ENCODE measurements around the gene GNB5. TPM values are rescaled to one million over a fixed set of nuclear protein-coding genes. Genes with fewer than 3 reads are reported as not detected.

GNB5 gene
- total RNA-seq, 4 donors from 2014 or later: 12.2 to 24.0 (median 17.2) TPM

DNA sequence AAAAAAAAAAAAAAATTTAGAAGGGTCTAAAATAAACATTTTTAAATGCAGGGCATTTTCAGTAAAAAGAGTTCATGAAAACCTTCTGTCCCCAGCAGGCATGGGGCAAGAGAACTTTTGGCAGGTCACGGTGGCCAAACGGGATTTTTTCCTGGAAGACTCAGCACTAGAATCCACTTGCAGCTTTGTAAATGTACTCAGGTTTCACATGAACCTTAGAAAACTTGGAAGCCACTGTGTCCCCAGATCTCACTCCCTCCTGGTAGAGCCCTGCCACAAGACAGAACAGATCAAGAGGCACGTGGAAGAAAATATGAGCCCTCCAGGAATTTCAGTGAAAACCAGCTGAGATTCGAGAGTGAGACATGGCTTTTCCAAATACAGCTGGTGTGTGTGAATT, 2.1 kb upstream of the GNB5 start:
- TF ChIP-seq, protein P1, sequence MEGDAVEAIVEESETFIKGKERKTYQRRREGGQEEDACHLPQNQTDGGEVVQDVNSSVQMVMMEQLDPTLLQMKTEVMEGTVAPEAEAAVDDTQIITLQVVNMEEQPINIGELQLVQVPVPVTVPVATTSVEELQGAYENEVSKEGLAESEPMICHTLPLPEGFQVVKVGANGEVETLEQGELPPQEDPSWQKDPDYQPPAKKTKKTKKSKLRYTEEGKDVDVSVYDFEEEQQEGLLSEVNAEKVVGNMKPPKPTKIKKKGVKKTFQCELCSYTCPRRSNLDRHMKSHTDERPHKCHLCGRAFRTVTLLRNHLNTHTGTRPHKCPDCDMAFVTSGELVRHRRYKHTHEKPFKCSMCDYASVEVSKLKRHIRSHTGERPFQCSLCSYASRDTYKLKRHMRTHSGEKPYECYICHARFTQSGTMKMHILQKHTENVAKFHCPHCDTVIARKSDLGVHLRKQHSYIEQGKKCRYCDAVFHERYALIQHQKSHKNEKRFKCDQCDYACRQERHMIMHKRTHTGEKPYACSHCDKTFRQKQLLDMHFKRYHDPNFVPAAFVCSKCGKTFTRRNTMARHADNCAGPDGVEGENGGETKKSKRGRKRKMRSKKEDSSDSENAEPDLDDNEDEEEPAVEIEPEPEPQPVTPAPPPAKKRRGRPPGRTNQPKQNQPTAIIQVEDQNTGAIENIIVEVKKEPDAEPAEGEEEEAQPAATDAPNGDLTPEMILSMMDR (IDR thresholded peaks at IDR 0.05; ENCODE audit: low read depth): no peak

DNA sequence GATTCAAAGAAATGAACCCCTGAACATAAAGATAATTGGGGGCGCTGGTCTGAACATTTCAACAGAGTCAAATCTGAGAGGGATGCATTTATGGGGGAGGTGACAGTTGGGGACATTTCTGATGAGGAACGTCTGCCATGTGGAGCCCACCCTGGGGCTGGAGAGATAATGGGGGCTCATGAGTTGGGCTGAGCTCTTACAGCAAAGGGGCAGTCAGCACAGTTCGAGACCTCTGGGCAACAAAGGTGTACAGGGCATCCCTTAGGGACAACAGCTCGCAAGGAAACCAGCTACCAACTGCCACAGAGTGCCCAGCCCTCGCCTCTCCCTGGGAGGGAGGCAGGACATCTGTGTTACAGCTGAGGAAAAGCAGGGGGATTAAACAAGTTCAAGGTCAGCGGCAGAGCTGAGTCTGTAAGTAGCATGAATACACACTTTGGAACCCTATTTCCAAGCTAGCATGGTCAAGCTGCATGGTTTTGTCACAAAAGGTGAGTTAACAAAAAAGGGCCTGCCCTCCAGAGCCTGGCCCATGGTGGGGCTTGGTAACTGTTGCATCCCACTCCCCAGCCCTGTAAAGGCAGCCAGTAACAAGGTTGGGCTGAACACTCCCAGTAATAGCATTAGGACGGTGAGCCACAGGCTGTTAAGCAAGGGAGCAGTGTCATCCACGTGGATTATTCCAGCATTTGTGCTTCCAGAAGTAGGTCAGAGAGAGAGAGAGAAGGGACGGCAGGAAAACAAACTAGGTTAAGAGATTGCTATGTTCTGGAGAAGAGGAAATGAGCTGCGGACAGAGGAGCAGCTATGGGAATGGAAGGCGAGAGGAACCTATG, 4.3 kb downstream of the GNB5 start:
- TF ChIP-seq, protein P1 (IDR thresholded peaks at IDR 0.05; ENCODE audit: low read depth): no peak

DNA sequence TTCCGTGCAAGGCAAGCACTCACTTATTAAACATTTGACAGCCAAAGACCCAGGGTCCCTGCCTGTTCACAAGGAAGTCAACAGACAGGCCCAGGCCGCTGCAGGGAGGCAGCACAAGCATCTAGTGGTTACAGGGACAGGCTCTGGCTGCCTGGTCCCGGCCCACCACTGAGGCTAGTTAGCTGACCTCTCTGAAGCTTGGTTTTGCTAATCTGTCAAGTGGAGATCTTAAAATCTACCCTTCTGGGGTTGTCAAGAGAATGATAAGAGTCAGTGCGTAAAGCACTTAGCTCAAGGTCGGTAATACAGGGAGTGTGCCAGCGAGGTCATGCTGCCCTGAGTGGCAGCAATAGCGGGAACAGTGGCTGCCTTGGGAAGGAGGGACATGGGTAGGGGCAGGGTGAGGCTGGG, 6.0 kb downstream of the GNB5 start:
- TF ChIP-seq, protein P1 (IDR thresholded peaks at IDR 0.05; ENCODE audit: low read depth): no peak

DNA sequence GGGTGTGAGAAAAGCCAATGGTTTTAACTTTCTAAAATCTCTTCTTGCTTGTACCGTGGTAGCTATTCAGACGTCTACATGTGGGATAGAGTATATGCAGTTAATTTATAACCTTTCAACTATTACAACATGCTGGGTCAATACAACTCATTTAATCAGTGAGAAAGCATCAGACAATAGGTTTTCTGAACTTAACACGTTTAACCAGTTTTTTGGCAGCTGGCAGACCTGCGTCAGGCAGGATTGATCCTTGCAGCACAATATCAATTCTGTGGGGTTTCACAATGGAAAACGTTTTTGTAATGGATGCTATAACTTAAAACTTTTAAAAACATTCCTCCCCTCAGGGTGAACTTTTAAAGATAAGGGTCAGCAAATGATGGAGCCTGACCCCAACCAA, 6.5 kb downstream of the GNB5 start:
- TF ChIP-seq, protein P1 (IDR thresholded peaks at IDR 0.05; ENCODE audit: low read depth): no peak

GRCh38 chr15:52183562-52184173, 7.5 kb downstream of the GNB5 start:
- TF ChIP-seq, protein P1 (IDR thresholded peaks at IDR 0.05; ENCODE audit: low read depth): no peak

DNA sequence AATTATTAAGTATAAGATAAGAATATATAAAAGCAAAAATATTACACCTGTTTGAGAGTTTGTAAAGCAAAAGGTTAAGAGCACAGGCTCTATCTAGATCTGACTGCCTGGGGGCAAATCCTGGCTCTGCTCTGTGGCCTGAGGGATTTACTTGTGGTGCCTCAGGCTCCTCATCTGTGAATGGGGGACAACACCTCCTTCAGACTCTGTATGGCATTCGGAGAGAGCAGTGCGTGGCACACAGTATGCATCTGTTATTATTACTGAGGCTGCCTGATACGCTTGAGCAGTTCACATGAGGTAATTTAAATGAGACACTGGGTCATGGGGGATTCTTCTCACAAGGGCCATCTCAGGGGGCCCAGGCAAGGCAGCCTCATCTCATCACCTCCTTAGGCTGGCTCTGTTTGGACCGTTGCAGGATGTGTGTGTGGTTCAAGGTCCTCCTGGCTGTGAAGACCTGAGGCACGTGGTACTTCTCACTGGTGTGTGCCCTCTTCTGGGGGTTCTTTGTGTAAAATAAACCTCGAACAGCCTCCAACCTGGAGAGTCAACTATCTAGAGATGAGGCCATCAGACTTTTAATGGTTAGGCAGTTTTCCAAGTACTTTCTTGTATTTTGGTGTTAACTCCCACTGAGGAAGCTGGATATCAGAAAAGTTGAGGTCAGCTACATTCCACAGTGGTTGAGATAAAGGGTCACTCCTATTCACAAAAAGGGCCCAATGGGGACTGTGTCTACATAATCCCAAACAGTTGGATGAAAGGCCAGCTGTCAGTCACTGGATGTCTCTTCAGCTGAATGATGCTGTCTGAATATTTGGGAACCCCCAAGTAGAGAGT, 9.0 kb downstream of the GNB5 start:
- TF ChIP-seq, protein P1 (IDR thresholded peaks at IDR 0.05; ENCODE audit: low read depth): no peak

Measured in subcutaneous adipose tissue (tissue), 4 donors.